ENCODE measurements around the gene TMF1. TPM values are rescaled to one million over a fixed set of nuclear protein-coding genes. Genes with fewer than 3 reads are reported as not detected.

The TMF1 gene
- total and polyA plus RNA-seq, 10 of the 15 experiments (the other 5 are each of a cell fraction or from before 2014, with no cell fraction given): 7.1 to 24.5 (median 18.6) TPM

GRCh38 chr3:69082805-69083204, 30.7 kb upstream of the TMF1 start (continued):
- peak; percentile 87; the same call in 1 of the 2 replicates for TF ChIP-seq BACH1 (IDR thresholded peaks at IDR 0.05; ENCODE audit: borderline replicate concordance)
- TF ChIP-seq KLF5 (IDR thresholded peaks at IDR 0.05; ENCODE audit: partially characterized antibody): no peak
- peak; percentile 84 for TF ChIP-seq IKZF1 (conservative IDR thresholded peaks at IDR 0.05)
- TF ChIP-seq GATAD2B (conservative IDR thresholded peaks at IDR 0.05; ENCODE audit: low read depth): peak; percentile 98
- TF ChIP-seq NFIC (IDR thresholded peaks at IDR 0.05; ENCODE audit: low read depth, low read length): peak; percentile 87
- peak; percentile 25; the same call in 1 of the 2 replicates for TF ChIP-seq SMC3 (IDR thresholded peaks at IDR 0.05; ENCODE audit: borderline replicate concordance, low read length)
- peak; percentile 82 for TF ChIP-seq MTA2 (IDR thresholded peaks at IDR 0.05; ENCODE audit: low read depth)
- peak; percentile 65 for TF ChIP-seq JUNB (IDR thresholded peaks at IDR 0.05)
- peak; percentile 73; the same call in 1 of the 2 replicates for TF ChIP-seq POLR2AphosphoS2 (IDR thresholded peaks at IDR 0.05; ENCODE audit: low read depth, low read length)
- peak; percentile 89; the same call in 1 of the 2 replicates for TF ChIP-seq RB1 (IDR thresholded peaks at IDR 0.05; ENCODE audit: borderline replicate concordance)
- peak; percentile 79; the same call in 1 of the 3 replicates for TF ChIP-seq POU2F2 (IDR thresholded peaks at IDR 0.05; ENCODE audit: borderline replicate concordance, low read depth, low read length)
- peak; percentile 82 to 84 for TF ChIP-seq IKZF2 (IDR thresholded peaks at IDR 0.05)
- 0 out of 2 replicates have a peak, but pooled peaks have one; percentile 48 for TF ChIP-seq CHD1 (IDR thresholded peaks at IDR 0.05; ENCODE audit: low read depth, low read length)
- TF ChIP-seq ZBED1 (IDR thresholded peaks at IDR 0.05; ENCODE audit: borderline replicate concordance): peak; percentile 92
- peak; percentile 81 for TF ChIP-seq ZNF687 (IDR thresholded peaks at IDR 0.05)
- TF ChIP-seq HDAC2 (IDR thresholded peaks at IDR 0.05): no peak
- no peak for TF ChIP-seq HDGF (IDR thresholded peaks at IDR 0.05)
- TF ChIP-seq PKNOX1 (IDR thresholded peaks at IDR 0.05): peak; percentile 54
- TF ChIP-seq HSF1 (IDR thresholded peaks at IDR 0.05; ENCODE audit: low read depth, low read length): no peak
- TF ChIP-seq WRNIP1 (IDR thresholded peaks at IDR 0.05; ENCODE audit: borderline replicate concordance, low read depth, low read length): no peak
- TF ChIP-seq TCF12 (IDR thresholded peaks at IDR 0.05; ENCODE audit: low read depth, low read length): 0 out of 2 replicates have a peak, but pooled peaks have one; percentile 34
- TF ChIP-seq ETV6 (conservative IDR thresholded peaks at IDR 0.05 in 1 of 2, IDR thresholded peaks at IDR 0.05 in 1 of 2; ENCODE audit: borderline replicate concordance in 1 of 2, low read depth in 1 of 2): peak in 1 of 2 experiments; percentile 79; a peak in 1 of 4 replicates
- no peak for TF ChIP-seq IRF5 (IDR thresholded peaks at IDR 0.05; ENCODE audit: borderline replicate concordance)
- peak; percentile 73 to 81; a peak in 2 of 4 replicates for TF ChIP-seq EP300 (IDR thresholded peaks at IDR 0.05; ENCODE audit: borderline replicate concordance in 1 of 2, control insufficient read depth in 1 of 2, low read depth in 2 of 2, low read length in 2 of 2)

Measured in GM12878 (cell line).